ENCODE data around the gene SPTAN1. TPM values are rescaled to one million over a fixed set of nuclear protein-coding genes. Genes with fewer than 3 reads are reported as not detected.
"Not testable (repeated sequence)": the region's sequence is repeated elsewhere in the genome, so short reads cannot be mapped to it uniquely, and the experiment has no call there.

The SPTAN1 gene
- total RNA-seq, 2 donors from 2014 or later: 119 to 248 TPM

GRCh38 chr9:128657796-128658195, 105.4 kb downstream of the SPTAN1 start:
- ATAC-seq (no peak), DNase-seq (no peak)
- Histone ChIP-seq H3K27me3 (no peaks in the 10 kb centered on the region), H3K4me3 (no peak overlapping the region), H3K9me3 (no peaks in the 10 kb centered on the region), H3K36me3 (replicated peaks in 1 of 2; ENCODE audit: insufficient read depth in 1 of 2, low read depth in 2 of 2) (no peaks in the 10 kb centered on the region), H3K27ac (no peak overlapping the region), H3K4me1 (peaks cover 7% of the 10 kb centered on the region)
- WGBS, 2 donors: 83 to 94% methylated on average over 3 of the region's 3 CpGs
- intact Hi-C loops (cut with DNase I): no loop called here
- TF ChIP-seq POLR2A (IDR thresholded peaks at IDR 0.05) (no peak), CTCF (IDR thresholded peaks at IDR 0.05) (no peak)

GRCh38 chr9:128666481-128666941, 114.1 kb downstream of the SPTAN1 start:
- H3K27ac ChIP-seq; H3K9me3 ChIP-seq; H3K4me3 ChIP-seq; intact Hi-C loops (cut with DNase I); ATAC-seq; DNase-seq; H3K4me1 ChIP-seq; H3K27me3 ChIP-seq; H3K36me3 ChIP-seq (replicated peaks in 1 of 2; ENCODE audit: insufficient read depth in 1 of 2, low read depth in 2 of 2): not testable (repeated sequence)
- 94 to 95% methylated on average over 8 of the region's 8 CpGs for WGBS, 2 donors

GRCh38 chr9:128669786-128670185, 117.4 kb downstream of the SPTAN1 start:
- ATAC-seq (no peak), DNase-seq (no peak)
- no peaks in the 10 kb centered on the region for H3K9me3 ChIP-seq
- H3K36me3 ChIP-seq (replicated peaks in 1 of 2; ENCODE audit: insufficient read depth in 1 of 2, low read depth in 2 of 2): no peaks in the 10 kb centered on the region
- no peaks in the 10 kb centered on the region for H3K4me1 ChIP-seq
- intact Hi-C loops (cut with DNase I): no loop called here
- no peak overlapping the region for H3K4me3 ChIP-seq
- no peak for TF ChIP-seq POLR2A (IDR thresholded peaks at IDR 0.05)
- no peak for TF ChIP-seq CTCF (IDR thresholded peaks at IDR 0.05)
- WGBS, 2 donors: 94 to 95% methylated on average over 6 of the region's 6 CpGs
- no peaks in the 10 kb centered on the region for H3K27me3 ChIP-seq
- H3K27ac ChIP-seq: no peak overlapping the region

GRCh38 chr9:128675382-128675781, 123.0 kb downstream of the SPTAN1 start:
- H3K4me3 ChIP-seq: no peak overlapping the region
- H3K9me3 ChIP-seq: no peaks in the 10 kb centered on the region
- H3K36me3 ChIP-seq (replicated peaks in 1 of 2; ENCODE audit: insufficient read depth in 1 of 2, low read depth in 2 of 2): no peaks in the 10 kb centered on the region
- ATAC-seq: no peak
- no peaks in the 10 kb centered on the region for H3K27me3 ChIP-seq
- no peaks in the 10 kb centered on the region for H3K4me1 ChIP-seq
- no peak overlapping the region for H3K27ac ChIP-seq
- TF ChIP-seq CTCF (IDR thresholded peaks at IDR 0.05): no peak
- WGBS, 2 donors: 98 to 100% methylated on average over 4 of the region's 4 CpGs
- no peak for DNase-seq
- intact Hi-C loops (cut with DNase I): no loop called here

GRCh38 chr9:128677794-128678193, 125.4 kb downstream of the SPTAN1 start:
- WGBS, 2 donors: 90 to 92% methylated on average over 10 of the region's 10 CpGs
- H3K36me3 ChIP-seq (replicated peaks in 1 of 2; ENCODE audit: insufficient read depth in 1 of 2, low read depth in 2 of 2): no peaks in the 10 kb centered on the region
- no peaks in the 10 kb centered on the region for H3K27me3 ChIP-seq
- no peak overlapping the region for H3K27ac ChIP-seq
- no peak overlapping the region for H3K4me3 ChIP-seq
- DNase-seq (no peak), ATAC-seq (no peak)
- peaks cover 5% of the 10 kb centered on the region for H3K4me1 ChIP-seq
- intact Hi-C loops (cut with DNase I): no loop called here
- TF ChIP-seq CTCF (IDR thresholded peaks at IDR 0.05): no peak
- no peak for TF ChIP-seq POLR2A (IDR thresholded peaks at IDR 0.05)
- H3K9me3 ChIP-seq: no peaks in the 10 kb centered on the region

Small RNA genes lying within 50 kb of the gene (small RNA-seq; reads per million reads assigned to genes)
- not detected for gene RNU7-171P

Other genes with a start within 250 kb of the SPTAN1 start
- 10 to 100 TPM in 1 of 2 donors, 1 to 10 TPM in 1; 6.3 to 11.4 TPM for gene TRUB2, start 230.1 kb upstream of the SPTAN1 start, total RNA-seq
- gene COQ4, start 229.7 kb upstream of the SPTAN1 start, total RNA-seq: 10 to 100 TPM; 37.4 to 89.7 TPM
- gene SLC27A4, start 212.1 kb upstream of the SPTAN1 start, total RNA-seq: 10 to 100 TPM; 15.0 to 17.1 TPM
- gene URM1, start 181.2 kb upstream of the SPTAN1 start, total RNA-seq: 10 to 100 TPM; 15.6 to 23.4 TPM
- gene CERCAM, start 131.7 kb upstream of the SPTAN1 start, total RNA-seq: 10 to 100 TPM; 28.0 to 42.0 TPM
- 10 to 100 TPM; 14.3 to 23.4 TPM for gene ODF2, start 96.6 kb upstream of the SPTAN1 start, total RNA-seq
- 10 to 100 TPM in 1 of 2 donors, 1 to 10 TPM in 1; 8.3 to 11.5 TPM for gene GLE1, start 47.9 kb upstream of the SPTAN1 start, total RNA-seq
- gene DYNC2I2, start 104.3 kb downstream of the SPTAN1 start, total RNA-seq: 10 to 100 TPM; 58.1 to 62.3 TPM
- 10 to 100 TPM; 70.9 to 87.2 TPM for gene SET, start 136.6 kb downstream of the SPTAN1 start, total RNA-seq
- 10 to 100 TPM in 1 of 2 donors, 1 to 10 TPM in 1; 4.9 to 10.2 TPM for gene PKN3, start 149.9 kb downstream of the SPTAN1 start, total RNA-seq
- 10 to 100 TPM; 21.1 to 64.9 TPM for gene ZDHHC12, start 171.5 kb downstream of the SPTAN1 start, total RNA-seq
- gene ZER1, start 219.3 kb downstream of the SPTAN1 start, total RNA-seq: 10 to 100 TPM; 25.7 to 41.9 TPM
- gene TBC1D13, start 234.7 kb downstream of the SPTAN1 start, total RNA-seq: 10 to 100 TPM; 17.5 to 19.5 TPM